DND-41 (cell line): ENCODE measurements around the gene ADH5.
"Not testable (repeated sequence)": the region's sequence is repeated elsewhere in the genome, so short reads cannot be mapped to it uniquely, and the experiment has no call there.

ENCODE experiments used
- ATAC-seq: fragments of 200-7000 bp; cut with Tn5 transposase; 3 replicates; pipeline ENCODE4 v1.9.1; 2021; ENCODE audit warnings: low read depth; ENCODE audit not compliant: insufficient read depth
- DNase-seq: peaks from one replicate; pipeline ENCODE4 v3.0.0-alpha.2; 2020
- H2AFZ ChIP-seq: 2 replicates; pipeline ENCODE4 v1.6.0; 2012; ENCODE audit warnings: low read depth, low read length
- H3K27ac ChIP-seq: 2 replicates; pipeline ENCODE4 v1.5.1; 2012; ENCODE audit warnings: low read length, inconsistent platforms
- H3K27me3 ChIP-seq: fragments of 200-600 bp; sonication (generic); 2 replicates; pipeline ENCODE4 v1.6.0; 2012; ENCODE audit warnings: low read length, mild to moderate bottlenecking, inconsistent platforms; ENCODE audit not compliant: insufficient read depth, poor library complexity
- H3K36me3 ChIP-seq: 2 replicates; pipeline ENCODE4 v1.5.1; 2012; ENCODE audit warnings: low read length, inconsistent platforms; ENCODE audit not compliant: insufficient read depth
- H3K4me1 ChIP-seq: 2 replicates; pipeline ENCODE4 v1.5.1; 2012; ENCODE audit warnings: mild to moderate bottlenecking, low read length; ENCODE audit not compliant: insufficient read depth
- H3K4me2 ChIP-seq: 2 replicates; pipeline ENCODE4 v1.6.0; 2012; ENCODE audit warnings: mild to moderate bottlenecking, moderate library complexity, low read length, inconsistent platforms; ENCODE audit not compliant: insufficient read depth
- H3K4me3 ChIP-seq, 2 experiments: fragments of 200-600 bp in 1 of 2; shearing (Covaris generic) in 1 of 2; 2 replicates each; pipeline ENCODE4 v1.5.1; 2012 to 2016; ENCODE audit warnings: inconsistent platforms in 2 of 2, low read length in 2 of 2, mild to moderate bottlenecking in 2 of 2, low read depth in 1 of 2, moderate library complexity in 1 of 2
- H3K79me2 ChIP-seq: 2 replicates; pipeline ENCODE4 v1.6.0; 2012; ENCODE audit warnings: low read length, inconsistent platforms; ENCODE audit not compliant: insufficient read depth
- H3K9ac ChIP-seq: 2 replicates; pipeline ENCODE4 v1.6.0; 2012; ENCODE audit warnings: low read depth, mild to moderate bottlenecking, inconsistent platforms, low read length, moderate library complexity
- H3K9me3 ChIP-seq: 2 replicates; pipeline ENCODE4 v1.5.1; 2012; ENCODE audit warnings: low read length, moderate library complexity, mild to moderate bottlenecking, inconsistent platforms; ENCODE audit not compliant: insufficient read depth, severe bottlenecking
- H4K20me1 ChIP-seq: 2 replicates; pipeline ENCODE4 v1.6.0; 2012; ENCODE audit warnings: low read length; ENCODE audit not compliant: insufficient read depth
- CTCF ChIP-seq: IDR thresholded peaks from 2 replicates; pipeline ENCODE4 v1.5.1; 2012; ENCODE audit warnings: borderline replicate concordance, low read length, moderate library complexity, mild to moderate bottlenecking; ENCODE audit not compliant: poor library complexity, severe bottlenecking; ENCODE audit errors: extremely low read depth
- EZH2 ChIP-seq: IDR thresholded peaks from 3 replicates; pipeline ENCODE4 v1.6.1; 2012; ENCODE audit warnings: borderline replicate concordance, low read depth, mild to moderate bottlenecking, moderate library complexity, low read length, inconsistent platforms; ENCODE audit not compliant: severe bottlenecking

ADH5 gene

DNA sequence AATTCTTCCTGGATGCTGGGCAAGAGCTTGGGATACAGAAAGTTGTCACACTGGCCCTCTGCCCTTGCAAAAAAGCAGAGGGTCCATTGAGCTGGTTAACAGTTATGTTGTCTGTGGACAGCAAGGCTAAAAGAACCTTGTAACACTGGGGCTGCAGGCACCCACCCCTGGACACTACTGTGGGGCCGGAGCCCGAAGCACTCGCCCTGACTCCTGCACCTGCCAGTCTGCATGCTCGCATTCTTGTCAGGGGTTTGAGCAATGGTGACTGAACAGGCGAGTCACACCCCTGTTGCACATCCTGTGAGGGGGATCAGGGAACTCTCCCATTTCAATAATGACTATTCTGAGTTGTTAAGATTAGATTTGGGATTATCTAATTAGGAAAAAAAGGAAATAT lies 31.9 kb upstream of the ADH5 start:
- no peaks in the 10 kb centered on the region for H3K27me3 ChIP-seq
- no peak overlapping the region for H2AFZ ChIP-seq
- no peaks in the 10 kb centered on the region for H3K4me1 ChIP-seq
- H3K36me3 ChIP-seq: no peaks in the 10 kb centered on the region
- DNase-seq: no peak
- no peak overlapping the region for H3K4me2 ChIP-seq
- no peak overlapping the region for H3K4me3 ChIP-seq
- H3K27ac ChIP-seq: no peak overlapping the region
- TF ChIP-seq EZH2 (no peak), CTCF (no peak)
- no peak overlapping the region for H3K9ac ChIP-seq
- ATAC-seq: no peak
- no peaks in the 10 kb centered on the region for H4K20me1 ChIP-seq
- no peaks in the 10 kb centered on the region for H3K79me2 ChIP-seq
- H3K9me3 ChIP-seq: no peaks in the 10 kb centered on the region

GRCh38 chr4:99117876-99118693 lies 29.5 kb upstream of the ADH5 start:
- Histone ChIP-seq H3K9ac (no peak overlapping the region), H3K9me3 (no peaks in the 10 kb centered on the region), H3K4me3 (no peak overlapping the region), H3K4me1 (no peaks in the 10 kb centered on the region), H3K79me2 (no peaks in the 10 kb centered on the region), H3K27ac (no peak overlapping the region), H3K4me2 (no peak overlapping the region), H4K20me1 (no peaks in the 10 kb centered on the region), H3K36me3 (no peaks in the 10 kb centered on the region), H3K27me3 (no peaks in the 10 kb centered on the region), H2AFZ (peak overlapping the region; percentile 49; the same call in 1 of the 2 replicates)
- ATAC-seq (no peak), DNase-seq (no peak)
- peak; percentile 51 for TF ChIP-seq CTCF
- no peak for TF ChIP-seq EZH2

DNA sequence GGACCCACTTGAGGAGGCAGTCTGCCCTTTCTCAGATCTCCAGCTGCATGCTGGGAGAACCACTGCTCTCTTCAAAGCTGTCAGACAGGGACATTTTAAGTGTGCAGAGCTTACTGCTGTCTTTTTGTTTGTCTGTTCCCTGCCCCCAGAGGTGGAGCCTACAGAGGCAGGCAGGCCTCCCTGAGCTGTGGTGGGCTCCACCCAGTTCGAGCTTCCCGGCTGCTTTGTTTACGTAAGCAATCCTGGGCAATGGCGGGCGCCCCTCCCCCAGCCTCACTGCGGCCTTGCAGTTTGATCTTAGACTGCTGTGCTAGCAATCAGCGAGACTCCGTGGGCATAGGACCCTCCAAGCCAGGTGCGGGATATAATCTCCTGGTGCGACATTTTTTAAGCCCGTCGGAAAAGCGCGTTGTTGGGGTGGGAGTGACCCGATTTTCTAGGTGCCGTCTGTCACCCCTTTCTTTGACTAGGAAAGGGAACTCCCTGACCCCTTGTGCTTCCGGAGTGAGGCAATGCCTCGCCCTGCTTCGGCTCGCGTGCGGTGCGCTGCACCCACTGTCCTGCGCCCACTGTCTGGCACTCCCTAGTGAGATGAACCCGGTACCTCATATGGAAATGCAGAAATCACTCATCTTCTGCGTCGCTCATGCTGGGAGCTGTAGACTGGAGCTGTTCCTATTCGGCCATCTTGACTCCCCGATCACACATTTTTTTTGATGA lies 28.7 kb upstream of the ADH5 start:
- DNase-seq, H4K20me1 ChIP-seq, ATAC-seq, H3K4me2 ChIP-seq, H3K36me3 ChIP-seq, H3K4me1 ChIP-seq, H3K27ac ChIP-seq, H3K9me3 ChIP-seq, H3K27me3 ChIP-seq, H3K79me2 ChIP-seq, H3K9ac ChIP-seq, H3K4me3 ChIP-seq: not testable (repeated sequence)
- 0 out of 2 replicates have a peak overlapping the region, but pooled peaks have one; percentile 49 for H2AFZ ChIP-seq

- H3K27ac ChIP-seq, DNase-seq, H4K20me1 ChIP-seq, ATAC-seq, H3K27me3 ChIP-seq, H3K9me3 ChIP-seq, H3K36me3 ChIP-seq, H3K4me2 ChIP-seq, H3K9ac ChIP-seq, H3K79me2 ChIP-seq, H3K4me3 ChIP-seq, H3K4me1 ChIP-seq, H2AFZ ChIP-seq: not testable (repeated sequence)
Measured at GRCh38 chr4:99109286-99109685, 20.7 kb upstream of the ADH5 start.
